ENCODE measurements around the gene SP7.

DNA sequence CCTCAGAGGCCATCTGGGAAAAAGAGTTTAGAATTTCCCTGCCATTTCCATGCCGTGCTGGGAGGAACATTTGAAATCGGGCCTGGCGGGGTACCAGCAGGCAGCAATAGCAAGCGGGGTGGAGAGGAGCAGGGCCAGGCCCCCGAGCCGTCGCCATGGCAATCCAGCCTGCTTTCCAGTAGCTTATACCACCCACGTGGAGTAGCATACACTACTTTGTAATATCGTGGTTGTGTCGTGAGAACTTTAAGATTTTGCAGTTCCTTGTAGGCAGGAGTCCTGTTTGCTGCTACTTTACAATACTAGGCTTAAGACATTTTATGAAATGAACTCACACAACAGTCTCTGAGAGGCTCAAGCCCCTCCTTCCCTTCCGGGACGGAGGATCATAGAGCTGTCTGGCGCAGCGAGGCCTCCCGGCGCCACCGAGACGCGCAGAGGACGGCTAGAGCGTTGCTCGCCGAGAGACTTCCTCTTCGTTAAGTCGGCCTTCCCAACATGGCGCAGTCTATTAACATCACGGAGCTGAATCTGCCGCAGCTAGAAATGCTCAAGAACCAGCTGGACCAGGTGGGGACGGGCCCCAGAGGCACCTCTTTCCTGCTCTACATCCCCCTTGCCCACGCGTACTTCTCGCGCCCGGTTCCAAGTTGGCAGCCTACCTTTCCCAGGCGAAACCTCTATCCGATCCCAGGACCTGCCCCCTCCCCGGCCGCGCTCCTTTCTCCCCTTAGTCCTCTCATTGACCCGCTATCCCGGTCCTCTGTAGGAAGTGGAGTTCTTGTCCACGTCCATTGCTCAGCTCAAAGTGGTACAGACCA, 40.9 kb downstream of the SP7 start, which contains the start of gene PFDN5:
- TF ChIP-seq GATA2 (IDR thresholded peaks at IDR 0.05; ENCODE audit: low read depth, low read length), result no peak
- TF ChIP-seq GATA3 (IDR thresholded peaks at IDR 0.05; ENCODE audit: low read depth, low read length), result no peak

Measured in SH-SY5Y (cell line).